GM21529 (cell line): ENCODE measurements around the gene VSIR.
A peak's percentile ranks its signal among the peaks of the same experiment; 100 is the strongest.

Experiments
- ATAC-seq: cut with Tn5 transposase; IDR thresholded peaks from one replicate; pipeline ENCODE4 v1.9.1; 2021; ENCODE audit not compliant: unreplicated experiment

VSIR gene

DNA sequence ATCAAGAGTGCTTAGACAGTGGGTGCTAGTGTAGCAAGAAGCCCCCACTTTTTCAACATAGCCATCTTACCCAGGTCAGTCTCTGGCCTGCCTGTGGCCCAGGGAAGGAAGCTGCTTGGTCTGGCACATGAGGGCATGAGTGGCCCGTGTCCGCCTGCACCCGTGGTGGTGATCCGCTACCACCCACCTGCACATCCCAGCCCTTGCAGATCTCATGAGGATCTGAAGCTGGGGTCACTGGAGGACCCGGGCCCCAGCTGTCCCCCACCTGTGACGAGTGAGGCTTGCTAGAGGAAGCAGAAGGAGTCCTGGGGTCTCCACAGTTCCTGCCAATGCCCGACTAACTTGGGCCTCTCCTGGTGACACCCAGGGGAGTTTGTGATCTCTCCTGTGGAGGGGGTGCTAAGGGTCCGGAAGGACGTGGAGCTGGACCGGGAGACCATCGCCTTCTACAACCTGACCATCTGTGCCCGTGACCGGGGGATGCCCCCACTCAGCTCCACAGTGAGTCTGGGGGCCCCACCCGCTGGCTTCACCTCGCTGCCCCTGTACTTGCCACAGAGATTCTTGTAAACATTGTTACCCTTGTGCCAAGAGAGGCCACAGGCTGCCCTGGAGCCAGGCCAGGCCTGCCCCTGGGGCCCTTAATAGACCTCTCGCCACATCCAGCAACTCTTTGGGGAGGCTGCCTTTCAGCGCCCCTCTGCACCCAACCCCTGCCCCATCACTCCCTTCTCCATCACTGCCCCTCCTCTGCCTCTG lies 10.8 kb upstream of the VSIR start:
- no peak for ATAC-seq

DNA sequence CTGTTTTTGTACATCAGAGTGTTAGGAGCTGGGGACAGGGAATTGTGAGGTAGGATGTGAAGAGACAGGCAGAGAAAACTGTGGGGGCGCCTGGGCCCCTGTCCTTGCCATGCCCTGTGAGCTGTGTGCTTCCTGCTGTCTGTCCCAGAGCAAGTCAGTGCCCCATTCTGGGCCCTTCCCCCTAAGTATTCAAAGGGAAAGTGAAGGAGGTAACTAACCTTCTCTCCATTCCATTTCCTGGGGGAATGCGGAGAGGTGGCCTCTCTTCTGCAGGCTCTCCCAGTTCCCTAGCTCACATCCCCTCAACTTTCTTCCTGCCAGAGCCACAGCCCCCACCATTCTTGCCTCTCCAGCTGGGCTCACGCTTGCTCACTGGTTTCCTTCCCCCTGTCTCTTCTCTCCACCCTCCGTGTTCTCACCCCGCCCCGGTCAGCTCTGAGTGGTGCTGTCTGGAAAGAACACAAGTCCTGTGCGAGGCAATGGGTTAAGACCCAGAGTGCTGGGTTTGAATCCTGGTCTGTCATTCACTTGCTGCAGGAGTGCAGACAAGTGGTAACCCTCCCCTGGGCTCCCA lies 9.7 kb upstream of the VSIR start:
- no peak for ATAC-seq

DNA sequence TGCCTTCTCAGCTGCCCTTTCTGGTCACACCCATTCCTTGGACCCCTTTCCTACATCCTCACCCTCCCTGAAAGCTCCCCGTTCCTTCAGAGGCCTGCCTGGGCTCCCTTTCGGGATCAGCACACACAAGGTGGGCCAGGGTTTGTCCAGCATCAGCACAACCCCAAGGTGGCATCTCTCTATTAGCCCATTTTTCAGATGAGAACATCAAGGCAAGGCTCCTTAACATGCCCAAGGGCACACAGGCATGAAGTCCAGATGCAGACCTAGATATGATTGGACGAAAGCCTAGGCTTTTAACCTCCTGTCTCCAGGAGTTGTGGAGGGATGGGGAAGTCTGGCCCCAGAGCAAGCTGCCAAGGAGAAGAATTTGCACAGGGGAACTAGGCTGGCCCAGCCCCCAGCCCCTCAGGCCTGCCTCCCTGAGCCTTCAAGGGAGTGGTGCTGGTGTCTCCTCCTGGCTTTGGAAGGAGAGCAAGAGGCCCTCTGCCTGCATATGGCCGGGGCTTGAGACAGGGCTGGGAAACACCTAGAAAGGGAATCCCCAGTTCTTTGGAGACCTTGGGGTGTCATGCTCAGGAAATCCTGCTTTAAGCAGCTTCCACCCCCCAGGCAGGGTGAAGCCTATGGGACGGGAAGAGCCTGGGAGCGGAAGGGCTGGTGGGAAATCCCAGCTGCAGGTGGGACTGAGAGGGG lies 9.0 kb upstream of the VSIR start:
- ATAC-seq, result no peak

DNA sequence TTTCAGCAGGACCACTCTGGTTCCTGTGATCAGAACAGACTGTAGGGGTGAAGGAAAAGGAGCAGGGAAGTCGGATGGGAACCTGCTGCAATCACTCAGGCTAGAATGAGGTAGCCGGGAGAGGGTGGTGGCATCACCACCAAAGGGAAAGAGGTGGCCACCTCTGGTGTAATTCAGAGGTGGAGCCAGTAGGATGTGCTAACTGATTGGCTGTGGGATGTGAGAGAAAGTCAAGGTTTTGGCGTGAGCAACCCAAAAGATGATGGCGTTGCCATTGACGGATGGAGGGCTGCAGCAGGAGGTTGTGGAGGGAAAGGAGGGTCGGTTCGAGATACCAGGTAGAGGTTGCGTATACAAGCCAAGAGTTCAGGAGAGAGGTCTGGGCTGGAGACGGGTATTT lies 7.4 kb upstream of the VSIR start:
- ATAC-seq, result no peak

DNA sequence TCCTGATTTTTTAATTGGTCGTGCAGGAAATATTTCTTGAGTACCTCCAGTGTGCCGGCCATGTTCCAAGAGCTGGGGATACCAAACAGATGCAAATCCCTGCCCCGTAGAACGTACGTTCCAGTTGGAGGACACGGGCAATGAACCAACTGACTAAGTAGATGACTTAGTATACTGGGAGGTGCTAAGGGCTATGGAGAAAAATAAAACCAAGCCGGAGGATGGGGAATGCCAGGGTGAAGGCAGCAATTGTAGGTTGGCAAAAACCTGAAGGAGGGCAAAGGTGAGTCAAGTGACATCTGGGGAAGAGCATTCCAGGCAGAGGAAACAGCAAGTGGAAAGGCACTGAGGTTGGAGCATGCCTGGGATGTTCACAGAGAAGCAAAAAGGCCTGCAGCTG lies 6.8 kb upstream of the VSIR start:
- ATAC-seq, result no peak

DNA sequence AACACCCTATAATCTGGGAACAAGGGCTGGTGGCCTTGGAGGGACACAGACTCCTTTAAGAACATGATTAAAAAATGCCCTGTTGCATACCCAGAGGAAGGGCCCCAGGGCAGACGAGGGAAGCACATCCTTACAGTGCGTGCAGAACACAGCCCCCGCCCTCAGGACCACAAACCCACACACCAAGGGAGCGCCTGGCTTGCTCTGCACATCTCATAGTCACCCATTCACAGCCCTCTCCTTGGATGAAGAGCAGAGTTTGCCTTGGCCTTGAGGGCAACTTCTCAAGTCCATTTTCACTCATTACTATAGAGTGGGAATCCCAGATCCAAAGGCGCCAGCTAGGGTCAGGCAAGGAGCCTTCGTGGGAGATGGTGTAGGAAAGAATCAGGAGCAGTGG lies 6.3 kb upstream of the VSIR start:
- no peak for ATAC-seq

DNA sequence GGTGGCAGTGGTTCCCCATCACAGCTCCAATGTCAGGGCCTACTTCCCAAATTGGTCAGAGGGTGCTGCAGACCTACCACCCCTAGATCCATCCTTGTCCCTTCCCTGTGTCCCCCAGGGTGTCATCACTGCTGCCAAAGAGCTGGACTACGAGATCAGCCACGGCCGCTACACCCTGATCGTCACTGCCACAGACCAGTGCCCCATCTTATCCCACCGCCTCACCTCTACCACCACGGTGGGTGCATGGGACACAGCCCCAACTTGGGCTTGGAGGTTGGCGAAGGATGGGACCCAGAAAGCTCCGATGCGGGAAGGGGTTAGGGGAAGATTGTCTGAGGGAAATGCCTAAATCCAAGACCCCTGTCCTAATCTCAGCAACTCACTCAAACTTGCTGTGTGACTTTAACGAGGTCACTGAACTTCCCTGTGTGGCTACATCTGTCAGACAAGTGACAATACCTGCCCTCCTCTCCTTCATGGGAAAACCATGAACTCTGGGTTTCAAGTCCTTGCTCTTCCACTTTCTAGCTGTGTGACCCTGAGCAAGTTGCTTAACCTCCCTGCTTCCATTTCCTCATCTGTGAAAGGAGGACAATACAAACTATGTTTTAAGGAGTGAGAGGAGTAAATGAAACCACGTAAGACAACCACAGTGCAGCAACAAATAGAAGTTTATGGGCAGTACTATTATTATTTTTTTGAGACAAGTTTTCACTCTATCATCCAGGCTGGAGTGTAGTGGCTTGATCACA lies 4.9 kb upstream of the VSIR start:
- no peak for ATAC-seq

DNA sequence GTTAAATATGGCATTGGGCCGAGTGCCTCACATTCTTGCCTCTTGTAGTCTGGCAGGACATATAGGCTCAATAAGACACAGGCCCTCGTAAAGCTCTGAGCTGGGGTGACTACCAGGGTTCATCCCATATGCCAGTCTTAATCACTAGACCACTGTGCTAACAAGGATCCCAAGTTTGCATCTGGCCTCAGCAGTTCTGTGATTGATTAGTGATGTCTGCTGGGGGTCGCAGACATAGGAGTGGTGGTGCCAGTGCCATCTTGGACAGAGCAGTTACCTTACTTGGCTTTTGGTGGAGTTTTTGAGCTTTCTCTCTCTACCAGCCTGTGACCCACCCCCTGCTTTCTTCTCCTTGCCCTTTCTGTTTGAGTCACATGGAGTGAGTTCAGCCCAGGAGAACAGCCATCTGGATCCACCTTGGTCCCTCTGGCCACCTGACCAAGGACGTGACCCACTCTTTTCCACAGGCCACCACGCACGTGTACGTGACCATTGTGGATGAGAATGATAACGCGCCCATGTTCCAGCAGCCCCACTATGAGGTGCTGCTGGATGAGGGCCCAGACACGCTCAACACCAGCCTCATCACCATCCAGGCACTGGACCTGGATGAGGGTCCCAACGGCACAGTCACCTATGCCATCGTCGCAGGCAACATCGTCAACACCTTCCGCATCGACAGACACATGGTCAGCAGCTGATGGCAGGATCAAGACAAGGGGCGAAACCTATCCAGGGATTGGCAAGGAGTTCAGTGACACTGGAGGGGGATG lies 4.1 kb upstream of the VSIR start:
- ATAC-seq, result no peak

DNA sequence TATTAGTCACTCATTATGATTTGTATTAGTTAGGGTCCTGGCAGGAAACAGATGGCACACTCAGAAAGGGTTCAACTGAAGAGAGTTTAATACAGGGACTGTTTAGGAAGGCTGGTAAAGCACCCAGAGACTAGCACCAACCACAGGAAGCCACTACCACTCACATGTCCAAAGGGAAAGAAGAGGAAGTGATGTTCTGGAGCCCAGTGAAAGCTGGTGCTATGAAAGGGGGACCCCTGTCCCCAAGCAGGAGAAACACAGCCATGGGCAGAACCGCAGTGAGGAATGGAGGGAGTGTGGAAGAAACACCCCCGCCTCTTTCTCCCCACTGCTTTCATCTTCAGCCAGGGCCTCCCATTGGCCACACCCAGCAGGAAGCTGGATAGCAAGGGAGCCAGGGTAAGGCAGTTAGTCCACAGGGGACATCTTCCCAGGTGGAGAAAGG lies 3.2 kb upstream of the VSIR start:
- ATAC-seq, result no peak

DNA sequence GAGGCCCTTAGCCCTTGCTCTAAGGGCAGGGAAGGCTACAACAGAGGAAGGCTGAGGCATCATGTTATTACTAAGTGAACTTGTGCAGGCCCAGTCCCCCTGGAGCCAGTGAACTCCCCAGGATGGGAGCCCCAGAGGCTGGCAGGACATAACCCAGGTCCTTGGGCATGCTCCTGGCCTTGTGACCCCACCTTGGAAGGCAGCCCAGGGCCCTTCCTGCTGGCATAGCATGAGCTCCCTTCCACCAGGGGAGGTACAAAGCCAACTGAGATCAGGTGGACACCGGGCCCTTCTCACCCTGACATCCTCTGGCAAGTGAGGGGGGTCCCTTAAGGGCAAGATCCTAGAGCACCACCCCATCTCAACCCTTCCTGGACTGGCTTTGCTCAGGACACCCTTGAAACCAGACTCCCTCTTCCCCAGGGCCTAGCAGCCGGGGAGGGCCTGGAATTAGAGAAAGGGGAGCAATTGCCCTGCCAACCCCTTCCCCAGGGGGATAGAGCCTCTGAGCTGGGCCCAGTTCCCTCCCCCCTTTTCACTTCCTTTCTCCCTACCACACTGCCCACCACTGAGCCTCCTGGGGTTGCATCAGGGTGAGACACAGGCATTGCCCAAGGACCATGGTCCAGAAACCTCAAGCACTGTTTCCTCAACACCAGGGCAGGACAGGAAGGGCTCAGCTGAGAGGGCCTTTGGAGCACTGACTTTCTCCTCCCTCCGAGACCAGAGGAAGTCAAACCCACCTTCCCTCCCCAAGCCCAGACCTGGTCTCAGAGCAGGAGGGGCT lies 1.8 kb upstream of the VSIR start:
- ATAC-seq, result no peak

DNA sequence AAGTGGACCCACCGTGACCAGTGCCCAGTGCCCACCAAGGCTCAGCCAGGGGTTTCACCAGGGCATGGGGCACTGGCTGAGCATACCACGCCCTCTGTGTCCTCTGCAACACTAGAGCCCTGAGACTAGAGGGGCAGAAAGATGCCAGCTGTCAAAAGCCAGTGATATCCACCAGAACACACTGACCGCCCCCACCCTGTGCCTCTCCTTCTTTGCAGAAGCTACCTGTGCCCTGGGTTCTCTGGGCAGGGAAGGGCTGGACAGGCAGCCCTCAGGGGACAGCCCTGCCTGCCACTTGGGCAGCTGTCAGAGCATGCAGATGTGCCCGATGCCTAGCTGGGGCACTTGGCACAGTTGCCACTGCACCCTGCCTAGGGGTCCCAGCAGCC lies 494 bp downstream of the VSIR start:
- ATAC-seq, result no peak

DNA sequence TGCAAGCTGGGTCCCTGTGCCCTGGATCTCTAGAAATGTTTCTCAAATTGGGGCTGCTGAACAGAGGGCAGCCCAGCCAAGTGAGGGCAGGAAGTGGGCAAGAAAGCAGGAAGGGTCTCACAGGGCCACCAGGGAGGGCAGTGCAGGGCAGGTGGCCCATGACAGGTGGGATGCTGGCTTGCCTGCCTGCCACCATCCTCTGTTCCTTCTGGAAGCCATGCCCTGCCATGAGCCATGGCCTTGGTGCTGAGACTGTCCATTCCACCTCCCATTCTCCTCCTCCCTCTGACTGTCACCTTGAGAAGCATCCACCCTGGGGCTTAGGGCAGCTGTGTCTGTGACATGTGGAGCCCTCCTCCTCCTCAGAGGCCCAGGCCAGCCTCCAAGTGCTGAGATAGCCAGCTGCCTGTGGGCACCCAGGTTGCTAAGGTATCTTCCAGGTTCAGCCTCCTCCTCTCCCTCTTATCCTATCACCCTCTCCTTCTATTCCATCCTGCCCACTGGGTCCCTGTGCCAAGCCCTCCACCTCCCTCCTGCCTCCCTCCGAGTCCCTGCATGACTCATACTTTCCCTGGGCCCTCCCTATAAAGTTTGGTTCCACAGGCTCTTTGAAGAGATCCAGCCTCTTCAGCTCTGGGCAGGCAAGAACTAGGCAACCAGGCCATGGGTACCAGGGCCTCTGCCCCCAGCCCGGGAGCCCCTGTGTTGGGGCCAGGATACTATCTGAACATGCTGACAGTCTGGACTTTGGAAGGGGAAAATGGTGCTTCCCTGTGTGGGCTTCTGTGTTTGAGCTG lies 1.3 kb downstream of the VSIR start:
- no peak for ATAC-seq

DNA sequence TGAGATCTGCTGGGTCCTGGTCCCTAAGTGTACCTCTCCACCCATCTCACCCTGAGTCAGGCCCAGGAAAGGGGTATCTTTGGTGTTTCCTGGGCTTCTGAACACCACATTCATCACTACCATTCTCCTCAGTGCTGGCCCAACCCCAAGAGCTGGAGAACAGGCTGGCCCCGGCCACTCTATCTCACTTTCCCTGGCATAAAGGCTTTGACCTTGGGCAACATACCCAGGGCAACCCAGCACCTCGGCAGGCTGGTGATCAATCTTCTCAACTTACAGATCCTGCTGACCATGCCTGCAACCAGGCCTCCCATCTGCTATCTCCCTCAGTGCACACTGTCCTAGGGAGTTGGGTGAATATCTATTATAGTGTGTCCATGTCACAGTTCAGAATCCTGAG lies 2.1 kb downstream of the VSIR start:
- no peak for ATAC-seq

DNA sequence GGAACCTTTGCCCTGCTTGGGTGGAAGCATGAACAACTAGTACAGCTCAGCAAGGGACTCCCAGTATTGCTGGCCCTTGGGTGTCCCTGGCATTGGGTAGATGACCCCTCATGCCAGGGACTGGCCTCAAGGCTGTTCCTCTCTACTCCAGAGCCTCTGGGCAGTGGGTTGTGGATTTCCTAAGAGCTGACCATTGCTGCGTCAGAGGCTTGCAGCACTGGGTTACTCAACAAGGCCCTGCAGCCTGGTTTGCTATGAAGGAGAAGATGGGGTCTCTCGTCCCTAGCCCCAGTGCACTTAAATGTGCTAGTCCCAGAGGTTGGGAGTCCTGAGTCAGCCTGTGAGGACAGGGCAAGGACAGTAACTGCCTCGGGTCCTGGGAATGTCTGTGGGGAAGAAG lies 2.5 kb downstream of the VSIR start:
- no peak for ATAC-seq

DNA sequence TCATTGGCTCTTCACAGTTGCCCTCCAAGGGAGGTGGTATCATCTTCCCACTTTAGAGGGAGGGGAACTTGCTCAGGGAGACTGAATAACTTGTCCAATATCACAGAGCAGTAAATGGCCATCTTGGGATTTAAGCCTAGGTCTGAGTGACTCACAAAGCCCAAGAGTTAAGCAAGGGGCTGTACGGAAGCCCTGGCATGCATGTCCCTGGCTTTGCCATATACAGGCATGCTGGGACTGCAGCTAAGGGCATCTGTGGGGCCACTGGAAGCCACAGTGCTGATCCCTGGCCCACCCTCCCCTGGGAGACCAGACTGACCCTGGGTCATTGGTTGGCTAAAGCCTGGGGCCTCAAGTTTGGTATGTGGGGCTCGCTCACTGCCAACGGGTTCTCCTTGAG lies 3.1 kb downstream of the VSIR start:
- no peak for ATAC-seq

DNA sequence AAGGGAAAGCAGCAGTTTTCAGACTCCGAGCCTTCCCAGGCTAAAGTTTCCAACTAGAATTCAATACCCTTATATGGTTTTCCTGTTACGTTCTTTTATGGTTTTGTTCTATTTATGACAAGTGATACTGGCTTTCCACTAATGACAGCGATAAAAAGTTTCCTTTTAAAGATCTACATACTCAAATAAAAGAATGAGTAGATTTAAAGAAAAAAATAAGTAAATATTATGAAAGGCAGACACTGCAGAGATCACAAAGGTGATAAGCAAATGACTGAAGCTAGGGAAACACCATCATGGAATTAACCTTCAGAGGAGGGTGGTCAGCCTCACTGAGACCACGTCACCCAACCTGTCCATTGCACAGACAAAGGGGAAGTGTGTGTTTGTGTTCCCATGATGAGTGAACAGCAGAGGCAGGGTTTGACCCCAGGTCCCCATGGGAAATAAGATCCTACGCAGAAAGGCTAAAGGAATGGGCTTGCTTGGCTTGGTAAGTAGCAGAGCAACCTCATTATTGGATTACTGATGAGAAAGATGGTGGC lies 4.0 kb downstream of the VSIR start:
- peak; percentile 18 for ATAC-seq

DNA sequence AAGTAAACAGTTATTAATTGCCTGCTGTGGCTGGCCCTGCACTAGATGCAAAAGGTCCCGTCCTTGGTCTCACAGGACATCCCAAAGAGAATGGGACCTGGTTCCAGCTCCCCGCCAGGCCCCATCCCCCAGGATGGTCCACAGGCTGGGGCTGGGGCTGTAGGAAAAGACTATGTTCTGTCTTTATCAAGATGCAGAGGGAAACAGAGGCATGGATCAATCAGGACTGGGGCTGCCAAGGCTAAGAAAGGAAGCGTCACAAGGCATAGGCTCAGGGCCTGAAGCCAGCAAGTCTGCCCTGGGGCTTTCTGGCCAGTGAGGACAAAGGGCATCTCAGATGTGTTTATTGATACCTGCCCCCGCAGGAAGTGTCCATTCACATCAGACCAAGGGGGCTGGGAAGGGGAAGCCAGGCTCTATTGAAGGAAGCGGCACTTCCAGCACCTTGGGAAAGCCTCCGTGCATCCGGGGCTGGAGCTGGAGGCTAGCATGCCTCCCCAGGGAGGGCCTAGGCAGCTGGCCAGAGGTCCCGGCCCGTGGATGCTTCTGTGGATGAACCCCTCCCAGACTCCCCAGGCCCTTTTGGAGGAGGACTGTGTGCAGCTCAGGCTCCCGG lies 5.8 kb downstream of the VSIR start:
- no peak for ATAC-seq

DNA sequence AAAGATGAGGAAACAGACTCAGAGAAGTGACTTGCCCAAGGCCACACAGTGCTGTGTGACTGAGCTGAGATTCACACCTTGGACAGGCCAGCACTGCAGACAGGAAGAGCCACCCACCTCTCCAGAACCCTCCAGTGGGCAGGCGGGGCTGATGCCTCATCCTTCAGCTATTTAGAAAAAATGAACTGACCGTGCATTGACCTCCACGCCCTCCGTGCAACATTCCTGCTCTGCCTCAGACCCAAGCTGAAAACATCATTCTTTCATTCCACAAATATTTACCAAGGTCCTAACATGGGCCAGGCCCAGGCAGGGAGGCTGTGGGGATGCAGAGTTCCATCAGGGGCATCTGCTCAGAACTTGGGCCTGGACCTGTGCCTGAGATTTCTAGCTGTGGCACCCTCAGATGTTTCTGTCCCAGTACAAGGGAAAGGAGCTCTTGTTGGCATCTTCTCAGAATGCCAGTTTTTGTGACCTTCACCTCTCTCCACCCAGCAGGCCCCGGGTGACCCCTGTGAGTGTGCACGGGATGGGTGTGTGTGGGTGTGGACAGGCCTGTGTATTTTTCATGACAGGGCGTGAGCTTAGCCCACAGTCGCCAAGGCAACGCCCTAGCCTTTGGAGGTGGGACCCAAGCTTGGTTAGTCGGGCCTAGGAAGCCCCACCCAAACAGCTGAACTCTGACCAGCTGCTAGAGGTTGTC lies 6.5 kb downstream of the VSIR start:
- no peak for ATAC-seq
